HG03159 (cell line): ENCODE results near the gene ITPR1.
"Not testable (repeated sequence)": the region's sequence is repeated elsewhere in the genome, so short reads cannot be mapped to it uniquely, and the experiment has no call there.

Source experiments
- ATAC-seq: cut with Tn5 transposase; IDR thresholded peaks from one replicate; pipeline ENCODE4 v1.9.1; 2021; ENCODE audit warnings: mild to moderate bottlenecking, moderate library complexity; ENCODE audit not compliant: unreplicated experiment

Gene ITPR1

GRCh38 chr3:4493014-4493940 lies at the start of gene ITPR1:
Gene ITPR1, plus strand, starts transcription at chr3:4493348. Its CDS starts 23,144 bp downstream, at chr3:4516492.
- peak; percentile 94 for ATAC-seq

DNA sequence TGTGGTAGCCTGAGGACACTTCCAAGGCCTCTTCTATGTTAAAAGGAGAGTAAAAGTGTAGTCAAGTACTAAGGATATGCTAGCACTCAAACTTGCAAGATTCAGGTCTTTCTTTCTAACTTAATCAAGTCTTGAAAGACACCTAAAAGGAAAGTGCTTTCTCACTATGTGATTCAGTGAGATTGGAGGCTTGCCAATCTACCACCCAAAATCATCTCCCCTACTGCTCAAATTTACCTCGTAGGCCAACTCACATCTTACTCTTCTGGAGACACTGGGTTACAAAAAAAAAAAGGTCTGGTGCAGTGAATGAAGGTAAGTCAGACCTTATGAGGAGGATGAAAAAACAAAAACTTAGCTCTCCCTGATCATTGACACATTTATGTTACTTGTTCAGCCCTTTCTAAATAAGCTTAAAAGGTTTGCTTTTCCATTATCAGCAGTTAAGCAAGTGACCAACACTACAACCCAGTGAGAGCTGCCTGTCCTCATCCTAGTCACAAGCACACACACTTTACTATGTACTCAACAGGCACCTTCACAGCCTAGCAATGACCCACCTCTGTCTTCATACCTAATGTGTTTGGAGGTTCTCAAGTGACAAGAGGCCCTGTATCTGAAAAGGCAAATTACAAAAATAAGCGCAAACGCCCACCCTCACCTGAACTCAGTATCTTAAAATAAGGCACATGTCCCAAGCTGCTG lies 45.7 kb upstream of the ITPR1 start:
- no peak for ATAC-seq

DNA sequence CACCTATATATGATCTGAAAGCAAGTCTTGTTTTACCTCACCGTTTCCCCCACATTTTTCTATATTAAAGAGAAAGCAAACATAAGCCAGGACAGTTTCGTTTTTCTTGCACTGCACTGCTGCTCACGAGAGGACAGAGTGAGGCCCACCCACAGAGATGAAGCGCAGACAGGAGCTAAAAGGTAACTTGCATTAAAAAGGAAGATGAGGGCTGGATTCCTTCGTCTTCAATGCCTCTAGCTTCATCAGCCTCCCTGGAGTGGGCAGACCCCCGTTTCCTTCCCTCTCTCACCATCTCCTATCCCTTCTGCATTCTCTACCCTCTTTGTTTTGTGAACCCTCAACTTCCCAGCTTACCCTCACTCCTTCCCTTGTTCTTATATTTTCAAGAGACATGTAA lies 45.0 kb upstream of the ITPR1 start:
- no peak for ATAC-seq

DNA sequence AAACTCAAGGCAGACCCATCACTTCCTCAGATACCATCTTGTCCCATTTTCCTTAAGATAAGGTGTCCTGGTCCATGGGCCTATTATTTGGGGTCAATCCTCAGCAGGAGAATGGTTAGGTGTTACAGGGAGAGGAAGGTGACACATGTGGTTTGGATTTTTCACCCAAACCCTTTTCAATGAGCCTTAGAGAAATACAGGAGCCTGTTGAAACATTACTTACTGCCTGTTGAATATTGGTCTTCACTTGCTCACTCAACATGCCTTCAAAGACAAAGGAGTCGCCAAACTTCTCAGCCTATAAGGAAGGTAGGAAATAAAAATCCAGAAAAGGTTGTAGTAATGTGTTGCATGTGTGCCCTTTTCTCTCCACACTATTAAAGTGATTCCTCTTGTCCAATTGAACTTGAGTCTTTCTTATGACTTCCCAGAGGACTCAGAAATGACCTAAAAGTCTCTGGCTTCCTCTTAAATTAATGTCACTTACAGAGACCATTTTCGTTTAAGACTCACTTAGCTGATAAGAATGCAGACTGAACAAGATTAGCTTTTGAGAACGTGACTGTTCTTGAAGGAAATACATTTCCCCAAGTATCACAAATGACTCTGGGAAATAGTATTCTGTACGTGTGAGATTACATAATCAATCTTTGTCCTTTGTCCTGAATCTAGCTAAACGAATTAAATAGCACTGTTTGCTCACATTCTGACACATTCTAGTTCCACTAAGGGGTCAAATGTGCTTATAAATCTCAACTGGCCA lies 43.9 kb upstream of the ITPR1 start:
- ATAC-seq, result no peak

GRCh38 chr3:4454142-4454541 lies 39.0 kb upstream of the ITPR1 start:
- no peak for ATAC-seq

DNA sequence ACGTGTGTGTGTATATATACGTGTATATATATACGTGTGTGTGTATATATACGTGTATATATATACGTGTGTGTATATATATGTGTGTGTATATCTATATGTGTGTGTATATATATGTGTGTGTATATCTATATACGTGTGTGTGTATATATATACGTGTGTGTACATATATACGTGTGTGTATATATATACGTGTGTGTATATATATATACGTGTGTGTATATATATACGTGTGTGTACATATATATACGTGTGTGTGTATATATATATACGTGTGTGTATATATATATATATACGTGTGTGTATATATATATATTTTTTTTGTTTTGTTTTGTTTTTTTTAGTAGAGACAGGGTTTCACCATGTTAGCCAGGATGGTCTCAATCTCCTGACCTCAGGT lies 36.4 kb upstream of the ITPR1 start:
- not testable (repeated sequence) for ATAC-seq

- ATAC-seq, result no peak
These were observed 34.2 kb upstream of the ITPR1 start for GRCh38 chr3:4458961-4459360.

DNA sequence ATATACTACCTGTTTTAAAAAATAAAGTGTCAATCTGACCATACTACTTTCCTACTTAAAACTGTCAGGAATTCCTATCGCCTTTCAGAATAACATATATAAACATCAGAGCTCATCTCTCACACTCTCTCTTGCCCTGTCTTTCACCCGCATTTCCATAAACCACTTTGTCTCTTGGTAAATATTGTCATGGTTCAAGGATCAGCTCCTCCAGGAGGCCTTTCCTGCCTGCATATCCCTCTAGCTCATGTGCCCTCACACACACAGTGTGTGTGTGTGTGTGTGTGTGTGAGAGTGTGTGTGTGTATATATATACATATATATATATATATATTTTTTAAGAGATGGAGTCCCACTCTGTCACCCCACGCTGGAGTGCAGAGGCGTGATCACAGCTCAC lies 32.8 kb upstream of the ITPR1 start:
- ATAC-seq, result no peak

DNA sequence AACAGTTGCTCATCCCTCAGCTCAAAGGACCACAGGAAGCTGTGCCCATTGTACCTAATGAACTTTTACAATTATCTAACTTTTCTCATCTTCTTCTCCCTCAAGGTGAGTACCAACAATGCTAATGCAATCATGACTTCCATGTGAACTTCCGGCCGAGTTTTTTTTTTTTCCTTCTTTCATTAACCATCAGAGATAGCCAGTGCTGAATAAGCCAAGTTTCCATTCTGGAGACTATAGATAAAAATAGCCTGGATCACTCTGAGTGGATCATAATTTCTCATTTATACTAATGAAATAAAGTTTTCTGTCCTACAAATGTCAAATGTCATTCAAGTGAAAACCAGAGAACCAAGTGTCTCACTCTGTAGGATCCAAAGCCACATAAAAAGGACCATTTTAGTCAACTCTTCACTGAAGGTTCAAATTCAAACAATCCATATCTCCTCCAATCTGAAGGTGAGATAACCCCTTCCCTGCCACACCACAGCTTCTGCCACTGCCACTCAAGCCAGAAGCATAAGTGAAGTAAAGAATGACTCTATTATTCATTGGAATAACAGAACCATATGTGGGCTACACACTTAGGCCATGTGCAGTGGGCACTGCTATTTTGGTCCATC lies 31.6 kb upstream of the ITPR1 start:
- ATAC-seq, result no peak

- ATAC-seq, result no peak
These were observed 30.6 kb upstream of the ITPR1 start for GRCh38 chr3:4462369-4463040.

DNA sequence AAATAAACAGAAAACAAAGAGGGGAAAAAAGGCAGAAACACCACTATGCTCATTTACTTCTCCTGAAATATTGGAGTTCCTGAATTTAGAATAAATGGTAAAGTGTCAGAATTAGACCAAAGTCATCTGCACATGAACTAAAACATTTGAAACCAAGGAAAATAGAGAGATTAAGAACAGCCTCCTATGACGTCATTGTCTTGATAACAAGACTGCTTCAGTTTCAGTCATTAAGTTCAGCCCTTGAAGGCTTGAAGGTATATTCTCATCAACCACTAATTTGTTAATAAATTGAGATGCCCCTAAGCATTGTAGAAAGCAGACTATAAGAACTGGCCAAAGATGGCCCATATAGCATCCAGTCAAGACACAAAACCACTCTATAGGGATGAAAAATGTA lies 28.6 kb upstream of the ITPR1 start:
- ATAC-seq, result no peak

GRCh38 chr3:4466741-4467521 lies 26.2 kb upstream of the ITPR1 start, which contains the start of gene SUMF1:
Gene SUMF1, minus strand, starts transcription at chr3:4467269. Its CDS starts 24 bp downstream, at chr3:4467245.
- ATAC-seq, result peak; percentile 99

DNA sequence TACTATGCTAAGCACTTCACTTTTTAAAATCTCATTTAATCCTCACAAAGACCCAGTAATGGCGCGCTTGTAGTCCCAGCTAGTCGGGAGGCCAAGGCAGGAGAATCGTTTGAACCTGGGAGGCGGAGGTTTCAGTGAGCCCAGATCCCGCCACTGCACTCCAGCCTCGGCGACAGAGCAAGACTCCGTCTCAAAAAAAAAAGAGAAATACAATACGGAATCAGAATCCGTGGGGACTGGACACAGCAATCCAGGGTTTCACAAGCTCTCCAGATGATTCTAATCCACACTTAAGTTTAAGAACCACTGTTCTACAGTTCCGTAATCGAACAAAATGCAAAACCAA lies 25.7 kb upstream of the ITPR1 start:
- no peak for ATAC-seq

DNA sequence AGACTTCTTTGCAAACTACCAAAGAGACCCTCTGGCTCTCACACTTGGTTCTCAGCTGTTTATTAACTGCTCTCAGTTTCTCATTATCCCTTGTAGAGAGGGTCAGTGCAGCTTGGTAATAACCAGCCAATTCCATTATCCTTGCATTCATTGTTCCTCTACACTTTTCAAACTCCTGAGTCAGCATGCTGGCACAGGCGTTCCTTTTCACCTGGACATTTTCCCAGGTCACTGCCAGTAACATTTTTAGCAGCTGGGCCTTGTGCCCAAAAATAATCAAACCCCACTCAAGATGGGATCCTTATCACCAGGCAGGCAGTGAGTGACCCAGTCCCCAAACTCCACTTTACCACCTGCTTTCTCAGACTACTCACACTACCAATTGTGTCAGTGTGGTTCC lies 21.2 kb upstream of the ITPR1 start:
- no peak for ATAC-seq

DNA sequence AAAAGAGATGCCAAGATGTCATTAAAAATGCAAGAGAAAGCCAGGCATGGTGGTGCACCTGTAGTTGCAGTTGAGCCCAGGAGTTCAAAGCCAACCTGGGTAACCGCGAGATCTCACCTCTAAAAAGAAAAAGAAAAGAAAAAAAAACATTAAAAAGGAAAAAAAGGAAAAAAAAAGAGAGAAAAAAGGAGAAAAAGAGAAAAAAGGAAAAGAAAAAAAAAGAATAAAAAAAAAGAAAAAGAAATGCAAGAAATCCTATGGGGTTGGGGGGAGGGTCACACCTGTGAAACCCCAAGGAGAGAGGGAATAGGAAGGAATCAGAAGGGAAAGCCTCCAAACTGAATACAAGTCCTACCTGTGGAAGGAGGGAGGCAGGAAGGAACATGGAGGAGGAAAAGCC lies 20.8 kb upstream of the ITPR1 start:
- no peak for ATAC-seq

- ATAC-seq, result no peak
These were observed 20.4 kb upstream of the ITPR1 start for GRCh38 chr3:4472766-4473165.

DNA sequence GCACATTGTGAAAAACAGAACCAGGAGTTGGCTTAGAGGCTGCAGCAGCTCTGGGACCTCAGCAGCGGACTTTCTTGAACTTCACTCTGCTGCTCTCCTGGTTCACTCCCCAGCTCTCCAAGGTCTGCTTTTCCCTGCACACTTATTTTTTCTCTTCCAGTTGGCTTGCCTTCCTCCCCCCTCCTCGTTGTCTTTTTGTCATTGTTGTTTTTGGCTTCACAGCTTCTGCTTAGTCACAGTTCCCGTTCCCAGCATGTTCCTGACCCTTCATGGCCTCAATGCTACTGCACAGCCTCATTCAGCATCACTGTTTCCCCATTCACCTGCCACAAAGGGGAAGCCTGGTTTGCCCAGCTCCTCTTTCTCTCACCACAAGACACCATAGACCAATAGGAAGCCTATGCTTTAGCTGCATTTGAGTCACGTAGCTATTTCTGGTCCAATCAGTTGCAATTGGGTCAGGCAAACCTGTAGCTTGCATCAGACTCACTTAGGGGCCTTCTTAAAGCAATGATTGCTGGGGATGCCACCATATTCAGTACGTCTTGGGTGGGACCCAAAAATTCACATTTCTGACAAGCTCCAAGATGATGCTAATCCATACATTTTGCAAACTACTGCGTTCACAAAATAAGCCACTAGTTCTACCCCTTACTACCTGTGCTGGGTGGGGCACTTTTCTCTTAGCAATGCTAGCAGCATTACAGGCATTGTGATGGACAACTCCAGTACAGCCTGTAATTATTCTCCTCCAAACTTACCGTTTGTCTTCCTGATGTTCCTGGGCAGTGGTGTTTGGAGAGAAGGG lies 18.3 kb upstream of the ITPR1 start:
- ATAC-seq, result peak; percentile 61

DNA sequence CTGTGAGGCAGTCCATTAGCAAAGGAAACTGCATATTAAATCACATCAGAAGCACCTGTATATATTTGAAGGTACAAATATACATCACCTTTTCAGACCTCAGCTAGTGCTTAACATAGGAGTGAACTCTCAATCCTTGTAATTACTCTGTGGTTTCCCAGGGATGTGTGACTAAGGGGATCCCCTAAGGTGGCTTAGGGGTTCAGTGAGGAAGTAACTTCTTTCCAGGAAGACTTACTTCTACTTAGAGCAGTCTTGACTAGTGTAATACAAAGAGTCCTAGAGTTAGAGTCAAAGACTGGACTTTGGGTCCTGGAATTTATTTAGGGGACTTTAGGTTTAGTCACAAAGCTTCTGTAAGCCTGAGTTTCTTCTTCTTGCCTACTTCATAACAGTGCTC lies 17.3 kb upstream of the ITPR1 start:
- ATAC-seq, result no peak

- no peak for ATAC-seq
These were observed 16.7 kb upstream of the ITPR1 start for GRCh38 chr3:4476496-4476895.
